ENCODE results near the gene FLACC1.
"Not testable (repeated sequence)": the region's sequence is repeated elsewhere in the genome, so short reads cannot be mapped to it uniquely, and the experiment has no call there.

Gene FLACC1

GRCh38 chr2:201347138-201347537, 10.0 kb downstream of the FLACC1 start:
- DNase-seq = no peak

DNA sequence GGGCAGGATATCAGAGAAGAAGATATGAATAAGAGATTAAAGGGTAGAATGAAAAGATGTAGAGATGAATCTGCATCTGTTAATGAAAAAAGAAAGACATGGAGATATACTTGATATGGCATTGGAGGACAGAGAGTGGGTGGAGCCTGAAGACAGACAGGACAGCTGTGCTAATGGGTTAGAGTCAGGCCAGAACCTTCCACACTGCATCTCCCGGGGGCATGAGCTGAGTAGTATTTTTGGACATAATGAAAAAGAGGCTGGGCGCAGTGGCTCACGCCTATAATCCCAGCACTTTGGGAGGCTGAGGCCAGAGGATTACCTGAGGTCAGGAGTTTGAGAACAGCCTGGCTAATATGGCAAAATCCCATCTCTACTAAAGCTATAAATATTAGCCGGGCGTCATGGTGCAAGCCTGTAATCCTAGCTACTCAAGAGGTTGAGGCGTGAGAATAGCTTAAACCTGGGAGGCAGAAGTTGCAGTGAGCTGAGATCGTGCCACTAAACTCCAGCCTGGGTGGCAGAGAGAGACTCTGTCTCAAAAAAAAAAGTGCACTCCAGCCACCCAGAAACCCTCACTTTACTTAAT, 11.4 kb downstream of the FLACC1 start:
- DNase-seq = no peak

DNA sequence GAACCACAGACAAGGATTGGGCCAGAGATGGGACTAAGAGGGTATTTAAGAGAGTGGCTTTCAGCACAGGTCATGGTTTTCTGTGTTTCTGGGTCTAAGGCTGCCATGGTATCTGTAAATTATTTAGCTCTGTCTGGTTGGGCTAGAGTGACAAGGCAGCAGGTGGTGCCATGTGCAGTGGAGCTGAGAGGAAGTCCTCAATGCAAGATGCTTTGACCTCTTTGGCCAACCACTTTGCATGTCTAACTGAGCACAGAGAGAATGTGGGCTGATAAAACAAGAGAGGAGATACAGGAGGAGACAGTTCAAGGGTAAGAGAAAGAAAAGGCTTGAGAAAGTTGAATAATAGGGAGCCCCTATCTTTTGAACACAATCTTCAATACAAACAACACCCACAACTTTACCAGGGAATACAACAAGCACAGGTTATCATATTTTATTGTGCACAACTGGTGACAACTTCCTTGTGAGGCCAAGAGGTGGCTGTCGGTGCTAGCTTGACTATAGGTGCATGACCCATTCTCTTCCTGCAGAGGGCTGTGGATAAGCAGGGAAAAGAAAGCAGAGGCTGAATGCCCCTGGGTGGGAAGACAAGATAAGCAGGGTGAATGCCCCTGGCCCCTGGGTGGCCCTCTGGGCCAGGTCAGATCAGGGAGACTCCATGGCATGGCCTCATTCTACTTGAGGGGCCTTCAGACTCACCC, 12.3 kb downstream of the FLACC1 start:
- DNase-seq = no peak

DNA sequence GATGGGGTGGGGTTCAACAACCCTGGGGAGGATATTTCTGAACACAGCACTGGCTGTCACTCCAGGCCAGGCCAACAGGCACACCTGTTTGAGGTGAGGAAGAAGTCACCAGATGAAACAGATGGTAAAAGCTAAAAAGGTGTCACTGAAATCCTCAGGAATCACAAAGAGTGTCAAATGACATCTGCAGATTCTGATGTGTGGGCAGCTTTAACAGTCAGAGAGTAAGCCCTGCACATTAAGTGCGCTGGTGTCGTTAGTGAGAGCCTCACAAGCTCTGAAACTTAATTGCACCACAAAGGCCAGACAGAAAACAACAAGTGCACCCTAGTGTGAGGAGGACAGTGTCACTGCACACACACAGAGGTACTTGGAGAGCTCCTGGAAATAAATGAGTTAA, 13.6 kb downstream of the FLACC1 start:
- DNase-seq = no peak

- DNase-seq = no peak
Observed at GRCh38 chr2:201342923-201343322, 14.2 kb downstream of the FLACC1 start.

- DNase-seq = no peak
Observed at GRCh38 chr2:201329409-201329808, 27.7 kb downstream of the FLACC1 start.

DNA sequence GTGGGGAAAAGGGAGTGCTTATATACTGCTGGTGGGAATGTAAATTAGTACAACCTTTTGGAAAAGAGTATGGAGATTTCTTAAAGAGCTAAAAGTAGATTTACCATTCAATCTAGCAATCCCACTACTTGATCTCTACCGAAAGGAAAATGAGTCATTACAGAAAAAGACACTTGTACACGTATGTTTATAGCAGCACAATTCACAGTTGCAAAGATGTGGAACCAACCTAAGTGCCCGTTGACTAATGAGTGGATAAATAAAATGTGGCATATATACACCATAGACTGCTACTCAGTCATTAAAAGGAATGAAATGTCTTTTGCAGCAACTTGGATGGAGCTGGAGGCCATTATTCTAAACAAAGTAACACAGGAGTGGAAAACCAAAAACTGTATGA, 29.5 kb downstream of the FLACC1 start:
- DNase-seq = no peak

DNA sequence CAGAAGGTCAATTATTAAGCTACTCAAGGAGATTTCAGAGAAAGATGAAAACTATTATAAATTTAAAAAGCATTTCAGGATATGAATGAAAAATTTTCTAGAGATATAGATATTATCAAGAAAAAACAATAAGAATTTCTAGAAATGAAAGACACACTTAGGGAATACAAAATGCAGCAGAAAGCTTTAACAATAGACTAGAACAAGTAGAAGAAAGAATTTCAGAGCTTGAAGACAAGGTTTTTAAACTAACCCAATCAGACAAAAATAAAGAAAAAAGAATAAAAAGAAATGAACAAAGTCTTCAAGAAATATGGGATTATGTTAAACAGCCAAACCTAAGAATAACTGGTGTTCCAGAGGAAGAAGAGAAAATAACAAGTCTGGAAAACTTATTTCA, 34.4 kb downstream of the FLACC1 start:
- DNase-seq = no peak

- no peak for DNase-seq
Observed at GRCh38 chr2:201320701-201321100, 36.4 kb downstream of the FLACC1 start.

DNA sequence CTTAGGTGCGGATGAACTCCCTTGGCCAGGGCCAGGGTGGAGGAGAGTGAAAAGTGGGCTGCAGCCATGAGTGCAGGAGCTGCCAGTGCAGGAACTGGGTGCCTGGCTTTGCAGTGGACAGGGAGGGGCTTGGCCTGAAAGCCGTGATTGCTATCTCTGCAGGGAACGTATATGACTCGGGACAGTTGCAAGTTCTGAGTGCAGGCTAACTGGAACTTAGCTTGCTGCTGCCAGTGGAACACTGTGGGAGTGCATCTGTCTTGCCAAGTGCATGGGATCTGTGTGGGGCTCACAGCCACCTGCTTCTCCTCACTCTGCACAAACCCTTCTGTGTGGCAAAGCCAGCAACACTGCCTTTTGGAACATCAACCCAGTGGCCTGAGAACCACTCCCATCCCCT, 36.9 kb downstream of the FLACC1 start:
- DNase-seq = no peak

DNA sequence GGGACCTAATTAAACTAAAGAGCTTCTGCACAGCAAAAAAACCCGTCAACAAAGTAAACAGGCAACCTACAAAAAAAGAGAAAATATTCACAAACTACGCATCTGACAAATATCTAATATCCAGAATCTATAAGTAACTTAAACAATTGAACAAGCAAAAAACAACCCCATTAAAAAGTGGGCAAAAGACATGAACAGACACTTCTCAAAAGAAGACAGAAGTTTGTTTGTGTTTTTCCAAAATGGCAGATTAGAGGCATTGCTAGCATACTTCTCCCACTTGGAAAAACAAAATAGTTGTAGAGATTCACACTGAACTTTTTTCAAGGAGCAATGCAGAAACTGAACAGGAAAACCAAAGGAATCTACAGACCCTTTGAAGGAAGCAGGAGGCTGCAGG, 37.6 kb downstream of the FLACC1 start:
- no peak for DNase-seq

DNA sequence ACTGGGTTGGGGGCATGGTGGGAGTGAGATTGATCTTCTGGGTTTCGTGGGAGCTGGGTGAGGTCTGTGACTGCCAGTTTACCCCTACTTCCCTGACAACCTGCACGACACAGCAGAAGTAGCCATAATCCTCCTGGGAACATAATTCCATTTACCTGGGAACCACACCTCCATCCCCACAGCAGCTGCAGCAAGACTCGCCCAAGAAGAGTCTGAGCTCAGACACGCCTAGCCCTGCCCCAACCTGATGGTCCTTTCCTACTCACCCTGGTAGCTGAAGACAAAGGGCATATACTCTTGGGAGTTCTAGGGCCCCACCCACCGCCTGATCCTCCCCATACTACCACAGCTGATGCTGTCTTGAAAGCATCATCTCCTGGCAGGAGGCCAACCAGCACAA, 43.8 kb downstream of the FLACC1 start:
- DNase-seq = no peak

GRCh38 chr2:201308914-201309313, 48.2 kb downstream of the FLACC1 start:
- no peak for DNase-seq

DNA sequence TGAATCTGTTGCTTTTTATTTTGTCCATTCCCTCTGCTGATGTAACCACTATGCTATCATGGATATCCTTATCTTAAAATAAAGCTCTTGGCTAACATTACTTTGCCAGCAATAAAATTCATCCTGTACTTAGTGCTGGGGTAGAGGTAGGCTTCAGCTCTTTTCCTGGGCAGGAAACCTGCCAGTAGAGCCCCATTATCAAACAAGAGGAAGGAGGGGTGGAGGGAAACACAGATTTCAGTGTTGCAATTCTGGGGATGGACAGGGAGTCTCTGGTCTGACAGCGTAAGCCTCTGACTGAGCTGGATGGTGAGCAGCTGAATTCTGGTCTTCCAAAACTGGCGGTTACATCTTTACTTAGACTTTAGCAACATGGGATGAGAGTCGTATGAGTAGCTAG, 49.3 kb downstream of the FLACC1 start:
- DNase-seq = no peak

GRCh38 chr2:201299929-201300328, 57.2 kb downstream of the FLACC1 start:
- DNase-seq = not testable (repeated sequence)

DNA sequence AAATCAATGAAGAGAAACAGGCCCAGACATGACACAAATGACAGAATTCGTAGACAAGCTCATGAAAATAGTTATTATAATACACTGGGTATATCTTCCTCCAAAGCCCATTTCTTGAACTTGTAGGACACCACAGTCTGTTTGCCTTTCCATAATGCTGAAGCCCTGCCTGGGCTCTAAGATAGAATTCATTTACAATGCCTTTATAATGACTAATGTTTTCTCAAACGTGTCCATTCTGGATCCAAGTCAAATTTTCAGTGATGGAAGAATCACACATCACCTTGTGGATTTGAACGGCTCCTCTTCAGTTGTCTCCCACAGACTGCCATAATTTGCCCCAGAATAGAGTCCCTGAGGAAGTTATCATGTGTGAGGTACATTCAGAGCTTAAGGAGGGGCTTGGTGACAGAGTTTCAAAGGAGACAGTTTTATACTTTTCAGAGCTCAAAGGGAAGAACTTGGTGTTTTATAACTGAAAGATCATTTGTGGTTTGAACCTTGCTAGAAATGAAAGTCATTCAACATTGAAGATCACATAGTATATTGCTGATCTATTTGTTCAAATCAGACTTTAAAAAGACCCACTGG, 58.6 kb downstream of the FLACC1 start:
- no peak for DNase-seq

- DNase-seq = not testable (repeated sequence)
Observed at GRCh38 chr2:201290457-201291148, 66.5 kb downstream of the FLACC1 start.

DNA sequence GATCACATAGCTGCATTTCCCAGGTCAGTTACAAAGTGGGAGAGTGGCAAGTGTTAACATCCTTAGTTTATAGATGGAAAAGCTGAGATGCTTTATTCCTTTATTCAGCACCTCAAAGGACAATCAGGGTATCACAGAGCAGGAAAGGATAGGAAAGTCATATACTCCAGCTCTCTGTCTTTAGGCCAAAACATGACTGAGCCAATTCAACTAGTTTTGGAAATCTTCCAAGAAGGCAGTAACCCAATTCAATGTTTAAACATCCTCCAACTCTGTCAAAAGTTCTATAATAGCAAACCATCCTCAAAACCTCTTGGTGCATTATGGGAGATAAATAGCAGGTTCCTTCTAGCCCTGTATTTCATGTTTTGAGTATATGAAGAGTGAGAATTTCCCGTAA, 71.6 kb downstream of the FLACC1 start:
- DNase-seq = no peak

DNA sequence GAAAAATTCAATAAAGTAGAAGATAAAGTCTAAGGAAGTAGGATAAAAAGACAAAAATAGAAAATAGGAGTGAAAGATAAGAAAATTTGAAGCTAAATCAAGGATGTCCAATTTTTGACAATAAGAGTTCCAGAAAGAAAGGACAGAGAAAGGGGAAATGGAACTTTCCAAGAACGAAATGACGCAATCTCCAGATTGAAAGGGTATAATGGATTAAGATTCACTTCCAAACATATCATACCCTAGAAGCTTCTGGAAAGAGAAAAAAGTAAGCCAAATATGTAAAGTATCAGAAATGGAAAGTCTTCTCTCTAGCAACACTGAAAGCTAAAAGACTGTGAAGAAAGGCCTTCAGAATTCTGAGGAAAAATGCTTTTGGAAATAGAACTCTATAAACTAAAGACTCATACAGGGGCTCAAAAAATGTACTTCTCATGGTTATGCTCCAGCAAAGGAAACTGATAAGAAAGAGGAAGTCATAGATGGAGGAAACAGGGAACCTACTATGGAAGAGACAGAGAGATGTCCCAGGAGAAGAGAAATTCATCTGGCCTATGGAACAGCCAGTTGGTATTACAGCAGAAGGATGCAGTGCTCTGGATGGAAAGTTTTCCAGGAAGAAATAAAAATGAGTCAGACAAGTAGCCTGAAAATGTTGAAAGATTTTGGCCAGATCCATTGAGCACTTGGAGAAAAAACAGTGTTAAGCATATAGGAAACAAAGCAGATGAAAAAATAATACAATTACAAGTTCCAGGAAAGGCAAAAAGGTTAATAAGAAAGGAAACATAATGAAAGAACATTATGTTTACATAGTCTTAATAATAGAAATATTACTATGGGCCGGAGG, 76.7 kb downstream of the FLACC1 start:
- DNase-seq = no peak

DNA sequence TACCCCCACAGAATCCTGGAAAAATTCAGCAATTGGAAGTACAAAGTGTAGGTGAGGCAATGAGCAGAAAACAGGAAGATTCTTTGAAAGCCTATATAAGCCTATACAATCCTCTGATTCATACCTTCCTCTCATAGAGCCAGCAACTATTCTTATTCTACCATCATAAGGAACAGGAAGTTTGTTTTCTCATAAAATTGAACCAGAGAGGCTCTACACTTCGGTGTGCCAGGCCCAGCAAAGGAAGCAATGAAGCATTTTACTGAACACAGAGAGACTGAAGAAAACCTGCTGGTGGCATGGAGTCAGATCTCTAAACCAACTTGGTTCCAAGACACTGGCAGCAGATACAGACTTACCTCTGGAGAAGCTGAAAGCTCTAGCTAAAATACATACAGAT, 78.1 kb downstream of the FLACC1 start:
- no peak for DNase-seq

- no peak for DNase-seq
Observed at GRCh38 chr2:201276511-201276910, 80.6 kb downstream of the FLACC1 start.

DNA sequence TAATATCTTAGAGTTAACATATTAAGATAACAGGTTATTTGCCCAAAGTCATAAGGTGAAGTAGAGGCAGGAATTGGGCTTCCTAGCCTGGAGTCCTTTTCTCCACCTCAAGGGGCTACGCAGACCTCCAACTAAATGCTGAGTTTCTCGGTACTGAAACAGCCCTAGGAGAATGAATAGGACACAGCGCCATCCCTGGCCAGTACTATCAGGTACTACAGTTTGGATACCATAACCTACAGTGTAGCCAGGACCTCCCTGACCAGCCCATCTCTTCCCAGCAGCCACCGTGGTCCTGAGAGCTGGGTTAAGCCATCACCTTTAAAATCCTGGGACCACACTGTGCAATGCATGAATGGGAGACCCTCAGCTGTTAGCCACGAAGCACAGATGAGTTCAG, 81.2 kb downstream of the FLACC1 start:
- no peak for DNase-seq

- no peak for DNase-seq
Observed at GRCh38 chr2:201275069-201275468, 82.1 kb downstream of the FLACC1 start.
